Fibroblast of lung (primary cell): ENCODE data around the gene STK32C.

Source experiments
- CTCF ChIP-seq, 2 donors: IDR thresholded peaks in 1 of 2; conservative IDR thresholded peaks in 1 of 2; 1 replicate in 1 of 2; 2 replicates in 1 of 2; pipeline ENCODE4 v1.5.1; 2011 to 2012; ENCODE audit warnings: low read length in 2 of 2, control low read depth in 1 of 2, inconsistent platforms in 1 of 2, low read depth in 1 of 2, mild to moderate bottlenecking in 1 of 2
- EZH2 ChIP-seq: IDR thresholded peaks from 2 replicates; pipeline ENCODE4 v1.5.1; 2012; ENCODE audit warnings: low read length, control low read depth, mild to moderate bottlenecking; ENCODE audit errors: missing control alignments

GRCh38 chr10:132338876-132339275 is 31.1 kb upstream of the STK32C start:
- TF ChIP-seq CTCF (conservative IDR thresholded peaks at IDR 0.05 in 1 of 2, IDR thresholded peaks at IDR 0.05 in 1 of 2; ENCODE audit: low read depth in 1 of 2, low read length in 2 of 2) (no peak), EZH2 (no peak)
